NCI-H2196 (cell line): ENCODE results near the gene PADI1.

Experiments used
- DNase-seq: peaks from one replicate; lab custom pipeline; 2025; ENCODE audit not compliant: unreplicated experiment; lab: John Stamatoyannopoulos, UW

PADI1 gene

DNA sequence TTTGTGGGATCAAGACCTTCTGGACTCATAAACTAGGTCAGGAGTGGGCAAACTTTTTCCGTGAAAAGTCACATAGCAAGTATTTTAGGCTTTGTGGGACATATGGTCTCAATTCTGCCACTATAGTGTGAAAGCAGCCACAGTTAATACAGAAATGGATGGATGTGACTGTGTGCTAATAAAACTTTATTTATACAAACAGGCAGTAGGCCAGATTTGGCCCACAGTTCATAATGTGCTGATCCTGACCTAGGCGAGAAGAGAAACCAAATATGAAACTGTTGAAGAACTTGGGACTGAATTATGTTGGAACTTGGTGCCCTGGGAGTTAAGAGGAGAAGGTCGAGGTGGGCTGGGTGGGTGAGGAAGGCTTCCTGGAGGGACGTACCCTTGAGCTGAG, 61.0 kb downstream of the PADI1 start:
- no peak for DNase-seq

DNA sequence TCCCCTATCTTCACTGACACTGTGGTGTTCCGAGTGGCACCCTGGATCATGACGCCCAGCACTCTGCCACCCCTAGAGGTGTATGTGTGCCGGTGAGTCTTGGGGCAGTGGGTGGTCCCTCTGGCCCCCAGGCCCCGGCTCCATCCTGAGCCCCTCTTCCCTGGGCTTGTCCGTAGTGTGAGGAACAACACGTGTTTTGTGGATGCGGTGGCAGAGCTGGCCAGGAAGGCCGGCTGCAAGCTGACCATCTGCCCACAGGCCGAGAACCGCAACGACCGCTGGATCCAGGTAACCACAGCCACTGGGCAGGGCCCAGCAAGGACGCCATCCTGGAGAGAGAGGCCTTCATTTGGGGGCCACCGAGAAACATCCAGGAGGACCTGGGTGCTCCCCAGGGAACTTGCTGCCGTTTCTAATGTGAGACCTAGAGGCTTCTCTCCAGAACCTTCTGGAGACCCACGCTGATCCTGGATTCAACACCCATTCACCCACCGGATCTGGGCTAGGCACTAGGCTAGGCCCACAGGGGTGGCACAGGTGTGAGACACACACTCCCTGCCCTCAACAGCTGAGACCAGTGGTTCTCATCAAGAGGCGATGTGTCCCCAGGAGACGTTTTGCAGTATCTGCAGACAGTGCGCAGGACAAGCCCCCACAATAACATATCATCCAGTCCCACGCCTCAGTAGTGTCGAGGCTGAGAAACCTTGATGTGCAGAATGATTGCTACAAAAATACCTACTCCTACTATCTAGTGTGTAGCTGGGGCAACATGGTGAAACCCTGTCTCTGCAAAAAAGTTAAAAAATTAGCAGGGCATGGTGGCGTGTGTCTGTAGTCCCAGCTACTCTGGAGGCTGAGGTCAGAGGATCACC, 66.2 kb downstream of the PADI1 start:
- no peak for DNase-seq

GRCh38 chr1:17272066-17272465, 67.1 kb downstream of the PADI1 start:
- no peak for DNase-seq

- DNase-seq: no peak
Measured at GRCh38 chr1:17272646-17273045, 67.7 kb downstream of the PADI1 start.

GRCh38 chr1:17273096-17273495, 68.2 kb downstream of the PADI1 start:
- no peak for DNase-seq

DNA sequence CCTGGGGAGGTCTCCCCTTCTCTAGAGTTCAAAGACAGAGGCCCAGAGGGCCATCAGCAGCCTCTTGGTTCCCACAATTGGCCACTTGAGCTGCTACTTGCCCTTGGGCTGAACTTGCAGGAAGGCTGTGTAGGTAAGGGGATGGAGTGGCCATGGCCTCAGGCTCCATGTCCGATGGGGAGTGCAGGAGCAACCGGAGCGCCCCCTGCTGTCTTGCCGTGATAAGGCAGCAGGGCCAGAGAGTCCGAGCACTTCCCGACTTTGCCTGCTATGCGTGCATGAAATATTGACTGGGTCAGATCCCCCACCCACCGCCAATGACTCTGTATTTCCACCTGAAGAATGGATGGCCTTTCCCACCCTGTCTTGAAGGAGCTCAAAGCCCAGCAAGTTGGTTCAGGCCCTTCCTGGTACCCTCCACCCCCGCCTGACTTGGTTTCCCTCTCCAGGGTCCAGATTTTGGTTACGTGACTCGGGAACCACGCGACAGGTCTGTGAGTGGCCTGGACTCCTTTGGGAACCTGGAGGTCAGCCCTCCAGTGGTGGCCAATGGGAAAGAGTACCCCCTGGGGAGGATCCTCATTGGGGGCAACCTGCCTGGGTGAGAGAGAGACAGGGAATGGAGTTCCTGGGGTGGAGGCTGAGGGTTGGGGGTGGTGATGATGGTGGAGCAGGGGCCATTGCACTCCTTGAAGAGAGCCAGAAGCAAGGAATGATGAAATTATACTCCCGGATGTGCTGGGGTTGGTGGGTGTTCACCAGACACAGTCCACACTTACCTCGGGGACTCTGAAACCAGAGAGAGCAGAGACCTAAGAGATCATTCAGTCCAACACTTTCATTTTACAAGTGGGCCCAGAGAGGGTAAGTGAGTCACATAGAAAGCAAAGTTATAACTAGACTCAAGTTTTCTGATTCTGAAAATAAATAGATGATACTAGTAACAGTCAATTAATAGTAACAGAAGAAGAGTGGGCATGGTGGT, 69.5 kb downstream of the PADI1 start:
- DNase-seq: peak; percentile 64

- DNase-seq: no peak
Measured at GRCh38 chr1:17276568-17276967, 71.6 kb downstream of the PADI1 start.

GRCh38 chr1:17277511-17278159, 72.7 kb downstream of the PADI1 start:
- DNase-seq: no peak

- DNase-seq: no peak
Measured at GRCh38 chr1:17278996-17279830, 74.3 kb downstream of the PADI1 start.

DNA sequence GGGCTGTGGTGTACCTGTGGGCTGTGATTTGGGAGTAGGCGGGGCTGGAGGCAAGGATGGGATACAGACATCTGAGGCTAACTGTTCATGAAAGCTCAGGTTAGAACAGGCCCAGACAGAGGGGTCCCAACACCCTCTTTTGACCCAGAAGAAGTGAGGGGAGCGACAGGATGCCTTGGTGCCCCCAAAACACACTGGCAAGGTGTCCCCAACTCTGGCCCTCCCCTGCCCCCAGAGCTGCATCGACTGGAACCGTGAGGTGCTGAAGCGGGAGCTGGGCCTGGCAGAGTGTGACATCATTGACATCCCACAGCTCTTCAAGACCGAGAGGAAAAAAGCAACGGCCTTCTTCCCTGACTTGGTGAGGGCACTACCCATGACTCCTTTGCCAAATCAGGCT, 75.5 kb downstream of the PADI1 start:
- DNase-seq: no peak

DNA sequence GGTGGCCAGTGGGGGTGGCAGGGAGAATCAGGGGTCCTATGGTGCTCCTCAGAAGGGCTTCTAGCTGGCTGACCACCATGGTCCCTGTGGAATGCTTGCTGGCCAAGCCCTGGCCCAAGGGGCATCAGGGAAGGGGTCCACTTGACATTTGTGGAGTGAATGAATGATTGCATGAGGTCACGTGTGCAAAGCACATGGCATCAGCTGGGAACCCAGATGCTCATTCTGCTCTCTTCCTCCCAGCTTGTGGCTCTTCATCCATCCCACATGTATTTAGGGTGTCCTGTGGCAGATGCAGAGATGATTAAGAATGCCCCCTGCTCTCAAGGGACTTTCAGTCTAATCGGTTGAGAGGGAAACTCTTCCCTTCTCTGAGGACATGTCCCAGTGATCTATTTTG, 76.0 kb downstream of the PADI1 start:
- DNase-seq: no peak

- DNase-seq: no peak
Measured at GRCh38 chr1:17281775-17282181, 76.8 kb downstream of the PADI1 start.

DNA sequence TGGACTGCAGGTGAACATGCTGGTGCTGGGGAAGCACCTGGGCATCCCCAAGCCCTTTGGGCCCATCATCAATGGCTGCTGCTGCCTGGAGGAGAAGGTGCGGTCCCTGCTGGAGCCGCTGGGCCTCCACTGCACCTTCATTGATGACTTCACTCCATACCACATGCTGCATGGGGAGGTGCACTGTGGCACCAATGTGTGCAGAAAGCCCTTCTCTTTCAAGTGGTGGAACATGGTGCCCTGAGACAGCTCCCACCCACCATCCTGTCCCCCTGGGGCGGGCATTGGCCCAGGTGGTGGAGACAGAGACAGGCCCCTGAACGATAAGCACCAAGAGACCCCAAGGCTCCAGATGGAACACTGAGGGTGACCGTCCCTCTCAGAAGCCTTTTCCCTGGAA, 77.9 kb downstream of the PADI1 start:
- DNase-seq: no peak

- DNase-seq: no peak
Measured at GRCh38 chr1:17286646-17287045, 81.7 kb downstream of the PADI1 start.

DNA sequence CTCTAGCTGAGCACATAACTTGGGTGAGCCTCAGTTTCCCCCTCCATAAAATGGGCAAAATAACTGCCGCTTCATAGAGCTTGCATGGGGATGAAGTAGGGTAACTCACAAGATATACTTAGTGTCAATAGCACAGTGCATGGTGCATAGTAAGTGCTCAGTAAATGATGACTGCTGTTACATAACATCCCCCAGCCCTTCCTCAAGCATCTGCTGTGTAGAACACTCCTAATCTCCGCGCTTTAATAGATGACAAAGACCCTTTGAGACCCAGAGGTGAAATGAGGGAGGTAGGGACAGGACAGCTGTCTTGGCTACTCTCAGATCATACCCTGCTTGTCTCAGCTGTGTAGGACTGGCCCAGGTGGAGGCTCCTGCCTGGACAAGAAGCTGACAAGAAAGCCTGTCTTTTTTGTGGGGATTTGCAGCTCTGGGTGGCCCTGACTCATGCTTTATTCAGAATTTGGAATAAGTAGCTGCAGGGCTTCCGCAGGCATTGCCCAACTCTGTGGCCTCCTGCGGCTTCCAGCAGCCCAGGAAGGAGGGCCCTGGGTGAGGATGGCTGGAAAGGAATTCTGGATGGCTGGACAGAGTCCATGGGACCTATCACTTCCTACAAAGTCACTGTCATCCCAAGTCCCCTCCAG, 82.3 kb downstream of the PADI1 start:
- DNase-seq: no peak

DNA sequence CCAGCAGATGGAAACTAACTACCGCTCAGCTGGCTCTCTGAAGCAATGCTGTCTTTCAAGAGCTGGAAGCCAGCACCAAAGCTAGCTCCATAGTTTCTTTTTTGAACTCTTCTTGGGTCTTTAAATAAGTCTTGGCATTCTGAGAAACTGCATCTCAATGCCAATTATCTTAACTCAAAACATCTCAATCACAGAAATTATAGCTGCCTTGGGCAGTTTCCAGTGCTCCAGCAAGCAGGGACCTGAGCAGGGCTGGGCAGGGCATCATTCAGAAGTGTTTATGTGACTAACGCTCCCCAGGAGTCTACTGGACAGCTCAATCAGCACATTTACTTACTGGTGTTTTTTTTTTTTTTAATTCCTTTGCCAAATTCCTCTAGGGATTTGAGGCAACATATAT, 84.8 kb downstream of the PADI1 start:
- DNase-seq: no peak

DNA sequence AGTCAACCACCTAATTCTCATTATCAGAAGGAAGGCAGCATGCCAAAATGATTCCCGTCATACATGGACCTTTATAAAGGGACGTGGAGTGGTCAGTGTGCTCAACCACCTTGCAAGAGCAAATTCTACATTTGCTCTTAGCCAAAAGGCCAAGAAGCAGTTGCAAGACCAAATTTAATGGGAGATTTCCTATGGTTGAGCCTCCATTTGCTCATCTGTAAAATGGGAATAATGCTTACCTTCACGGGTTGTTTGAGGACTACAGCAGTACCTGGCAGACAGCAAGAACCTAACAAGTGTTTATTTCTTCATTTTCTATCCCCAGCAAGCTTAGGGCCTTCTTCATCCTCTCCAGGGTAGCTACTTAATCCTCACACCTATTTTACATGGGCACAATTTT, 85.6 kb downstream of the PADI1 start:
- no peak for DNase-seq

DNA sequence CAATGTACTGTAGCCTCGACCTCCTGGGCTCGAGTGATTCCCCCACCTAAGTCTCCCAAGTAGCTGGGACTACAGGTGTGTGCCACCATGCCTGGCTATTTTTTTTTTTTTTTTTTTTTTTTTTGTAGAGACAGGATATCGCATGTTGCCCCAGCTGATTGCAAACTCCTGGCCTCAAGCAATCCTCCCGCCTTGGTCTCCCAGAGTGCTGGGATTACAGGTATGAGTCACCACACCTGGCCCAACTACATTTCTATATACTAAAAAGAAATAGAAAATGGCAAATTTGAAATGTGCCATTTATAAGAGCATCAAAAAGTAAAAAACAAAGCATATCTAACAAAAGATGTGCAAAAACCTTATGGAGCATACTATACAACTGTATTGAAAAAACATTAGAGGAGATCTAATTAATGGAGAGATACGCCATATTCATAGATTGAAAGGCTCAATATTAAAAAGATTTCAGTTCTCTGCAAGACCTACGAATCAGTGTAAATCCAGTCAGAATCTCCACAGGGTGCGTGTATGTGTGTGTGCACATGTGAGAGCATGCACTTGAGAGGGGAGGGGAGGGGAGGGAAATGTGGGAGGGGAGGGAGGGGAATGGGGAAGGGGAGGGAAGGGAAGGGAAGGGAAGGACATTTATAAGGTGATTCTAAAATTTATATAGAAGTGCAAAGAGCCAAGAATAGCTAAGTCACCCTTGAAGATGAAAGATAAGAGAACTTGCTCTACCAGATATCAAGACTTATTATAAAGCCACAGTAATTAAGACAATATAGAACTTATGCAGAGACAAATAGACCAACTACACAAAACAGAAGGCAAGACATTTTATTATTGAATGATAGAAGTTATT, 87.6 kb downstream of the PADI1 start:
- DNase-seq: no peak
